OCI-LY3 (cell line): ENCODE results near the gene SRD5A1.

Source experiments
- EZH2phosphoT487 ChIP-seq: fragments of 200-600 bp; shearing (Covaris generic); IDR thresholded peaks from 2 replicates; pipeline ENCODE4 v1.6.1; 2018; ENCODE audit warnings: antibody characterized with exemption, mixed run types, low read depth
- TF ChIP-seq, protein P1 (sequence below): fragments of 200-600, 300-600 bp; sonication (generic); IDR thresholded peaks from 2 replicates; pipeline ENCODE4 v1.5.1; 2014; ENCODE audit warnings: antibody characterized with exemption, low read length, low read depth

DNA sequence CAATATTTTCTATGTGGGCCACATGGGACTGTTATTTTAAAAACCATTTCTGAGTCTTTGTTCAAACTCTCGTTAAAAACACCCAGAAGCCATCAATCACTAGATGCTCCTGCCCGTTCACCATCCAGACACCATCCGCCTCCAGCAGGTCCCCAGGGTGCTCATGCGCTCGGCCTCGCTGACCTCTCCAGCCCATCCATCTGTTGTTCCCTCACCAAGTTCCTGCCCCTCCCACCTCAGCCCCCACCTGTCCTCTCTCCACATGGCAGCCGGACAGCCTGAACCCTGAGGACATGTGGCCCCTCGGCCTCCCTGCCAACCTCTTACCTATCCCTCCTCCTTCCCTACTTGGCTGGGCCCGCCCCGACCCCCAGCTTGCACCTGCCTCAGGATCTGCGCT lies 32.0 kb upstream of the SRD5A1 start:
- TF ChIP-seq, protein P1, sequence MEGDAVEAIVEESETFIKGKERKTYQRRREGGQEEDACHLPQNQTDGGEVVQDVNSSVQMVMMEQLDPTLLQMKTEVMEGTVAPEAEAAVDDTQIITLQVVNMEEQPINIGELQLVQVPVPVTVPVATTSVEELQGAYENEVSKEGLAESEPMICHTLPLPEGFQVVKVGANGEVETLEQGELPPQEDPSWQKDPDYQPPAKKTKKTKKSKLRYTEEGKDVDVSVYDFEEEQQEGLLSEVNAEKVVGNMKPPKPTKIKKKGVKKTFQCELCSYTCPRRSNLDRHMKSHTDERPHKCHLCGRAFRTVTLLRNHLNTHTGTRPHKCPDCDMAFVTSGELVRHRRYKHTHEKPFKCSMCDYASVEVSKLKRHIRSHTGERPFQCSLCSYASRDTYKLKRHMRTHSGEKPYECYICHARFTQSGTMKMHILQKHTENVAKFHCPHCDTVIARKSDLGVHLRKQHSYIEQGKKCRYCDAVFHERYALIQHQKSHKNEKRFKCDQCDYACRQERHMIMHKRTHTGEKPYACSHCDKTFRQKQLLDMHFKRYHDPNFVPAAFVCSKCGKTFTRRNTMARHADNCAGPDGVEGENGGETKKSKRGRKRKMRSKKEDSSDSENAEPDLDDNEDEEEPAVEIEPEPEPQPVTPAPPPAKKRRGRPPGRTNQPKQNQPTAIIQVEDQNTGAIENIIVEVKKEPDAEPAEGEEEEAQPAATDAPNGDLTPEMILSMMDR = no peak
- no peak for TF ChIP-seq EZH2phosphoT487
